ENCODE data around the gene EPDR1. TPM values are rescaled to one million over a fixed set of nuclear protein-coding genes. Genes with fewer than 3 reads are reported as not detected.

EPDR1 gene
- total RNA-seq, 1 experiment from 2014 or later: 22.7 TPM

- Histone ChIP-seq H3K9me2 (replicated peaks; ENCODE audit: low read length) (no peaks in the 10 kb centered on the region), H2AFZ (ENCODE audit: low read length) (no peak overlapping the region), H3K9ac (ENCODE audit: low read length) (no peak overlapping the region), H3K4me1 (ENCODE audit: insufficient read depth, low read length) (no peaks in the 10 kb centered on the region), H3K9me3 (ENCODE audit: low read length) (no peaks in the 10 kb centered on the region), H3K27ac (ENCODE audit: low read length) (no peak overlapping the region), H3K27me3 (ENCODE audit: low read length) (no peaks in the 10 kb centered on the region), H3F3A (ENCODE audit: low read length, unreplicated experiment) (no peaks in the 10 kb centered on the region), H4K20me1 (ENCODE audit: low read length) (no peaks in the 10 kb centered on the region), H3K4me2 (ENCODE audit: low read length) (no peak overlapping the region), H3K79me2 (ENCODE audit: low read length) (no peaks in the 10 kb centered on the region), H3K36me3 (ENCODE audit: low read depth, low read length) (no peaks in the 10 kb centered on the region), H3K4me3 (ENCODE audit: low read length) (no peak overlapping the region)
- DNase-seq (no peak), ATAC-seq (no peak)
- BruUV-seq (replicated peaks): no TSS peak
- POLR2A ChIA-PET (ENCODE audit: unreplicated experiment): no interaction called here
- intact Hi-C loops (cut with micrococcal nuclease): no loop called here
- CTCF ChIA-PET: no interaction called here
- TF ChIP-seq EZH2phosphoT487 (IDR thresholded peaks at IDR 0.05; ENCODE audit: borderline replicate concordance, low read length) (no peak), EZH2 (IDR thresholded peaks at IDR 0.05; ENCODE audit: low read length, unreplicated experiment) (no peak), CTCF (conservative IDR thresholded peaks at IDR 0.05; ENCODE audit: low read depth, low read length) (no peak)
Measured at GRCh38 chr7:37964196-37964595, 43.8 kb downstream of the EPDR1 start.

GRCh38 chr7:37970211-37970610 lies 49.8 kb downstream of the EPDR1 start:
- H3K9ac ChIP-seq (ENCODE audit: low read length): no peak overlapping the region
- TF ChIP-seq CTCF (conservative IDR thresholded peaks at IDR 0.05; ENCODE audit: low read depth, low read length): no peak
- no peak for TF ChIP-seq EZH2phosphoT487 (IDR thresholded peaks at IDR 0.05; ENCODE audit: borderline replicate concordance, low read length)
- TF ChIP-seq EZH2 (IDR thresholded peaks at IDR 0.05; ENCODE audit: low read length, unreplicated experiment): no peak
- DNase-seq (no peak), ATAC-seq (no peak)
- ChIA-PET POLR2A (ENCODE audit: unreplicated experiment) (no interaction called here), CTCF (no interaction called here)
- H3K36me3 ChIP-seq (ENCODE audit: low read depth, low read length): no peaks in the 10 kb centered on the region
- no peaks in the 10 kb centered on the region for H3K4me1 ChIP-seq (ENCODE audit: insufficient read depth, low read length)
- H4K20me1 ChIP-seq (ENCODE audit: low read length): no peaks in the 10 kb centered on the region
- no peak overlapping the region for H3K4me2 ChIP-seq (ENCODE audit: low read length)
- H3K9me3 ChIP-seq (ENCODE audit: low read length): no peaks in the 10 kb centered on the region
- no peak overlapping the region for H3K27ac ChIP-seq (ENCODE audit: low read length)
- intact Hi-C loops (cut with micrococcal nuclease): no loop called here
- BruUV-seq (replicated peaks): no TSS peak
- no peak overlapping the region for H2AFZ ChIP-seq (ENCODE audit: low read length)
- H3K79me2 ChIP-seq (ENCODE audit: low read length): no peaks in the 10 kb centered on the region
- no peaks in the 10 kb centered on the region for H3K27me3 ChIP-seq (ENCODE audit: low read length)
- no peak overlapping the region for H3K4me3 ChIP-seq (ENCODE audit: low read length)
- H3F3A ChIP-seq (ENCODE audit: low read length, unreplicated experiment): no peaks in the 10 kb centered on the region
- no peaks in the 10 kb centered on the region for H3K9me2 ChIP-seq (replicated peaks; ENCODE audit: low read length)

GRCh38 chr7:37971491-37971890 lies 51.1 kb downstream of the EPDR1 start:
- Histone ChIP-seq H3K27me3 (ENCODE audit: low read length) (no peaks in the 10 kb centered on the region), H3F3A (ENCODE audit: low read length, unreplicated experiment) (no peaks in the 10 kb centered on the region), H2AFZ (ENCODE audit: low read length) (no peak overlapping the region), H3K9ac (ENCODE audit: low read length) (no peak overlapping the region), H3K79me2 (ENCODE audit: low read length) (no peaks in the 10 kb centered on the region), H3K27ac (ENCODE audit: low read length) (no peak overlapping the region), H3K9me2 (replicated peaks; ENCODE audit: low read length) (no peaks in the 10 kb centered on the region), H4K20me1 (ENCODE audit: low read length) (no peaks in the 10 kb centered on the region), H3K4me2 (ENCODE audit: low read length) (no peak overlapping the region), H3K36me3 (ENCODE audit: low read depth, low read length) (no peaks in the 10 kb centered on the region), H3K9me3 (ENCODE audit: low read length) (no peaks in the 10 kb centered on the region), H3K4me3 (ENCODE audit: low read length) (no peak overlapping the region), H3K4me1 (ENCODE audit: insufficient read depth, low read length) (no peaks in the 10 kb centered on the region; the same call in 1 of the 2 replicates)
- TF ChIP-seq CTCF (conservative IDR thresholded peaks at IDR 0.05; ENCODE audit: low read depth, low read length) (no peak), EZH2 (IDR thresholded peaks at IDR 0.05; ENCODE audit: low read length, unreplicated experiment) (no peak), EZH2phosphoT487 (IDR thresholded peaks at IDR 0.05; ENCODE audit: borderline replicate concordance, low read length) (no peak)
- ChIA-PET CTCF (no interaction called here), POLR2A (ENCODE audit: unreplicated experiment) (no interaction called here)
- no TSS peak for BruUV-seq (replicated peaks)
- no peak for DNase-seq
- intact Hi-C loops (cut with micrococcal nuclease): no loop called here
- no peak for ATAC-seq

Data from PC-3 (cell line).